Measurements from ENCODE around the gene OCEL1.

The OCEL1 gene

GRCh38 chr19:17240826-17241399 is 14.9 kb downstream of the OCEL1 start:
- DNase-seq (ENCODE audit: low read depth) = no peak
- H3K4me3 ChIP-seq (ENCODE audit: low read depth, low read length) = no peak overlapping the region
- TF ChIP-seq CTCF (IDR thresholded peaks at IDR 0.05; ENCODE audit: low read depth, low read length, missing control alignments) = no peak

- no peak for TF ChIP-seq CTCF (IDR thresholded peaks at IDR 0.05; ENCODE audit: low read depth, low read length, missing control alignments)
- H3K4me3 ChIP-seq (ENCODE audit: low read depth, low read length) = no peak overlapping the region
- DNase-seq (ENCODE audit: low read depth) = no peak
These were observed 16.6 kb downstream of the OCEL1 start for GRCh38 chr19:17242431-17243208.

GRCh38 chr19:17243211-17243829 is 17.3 kb downstream of the OCEL1 start:
- TF ChIP-seq CTCF (IDR thresholded peaks at IDR 0.05; ENCODE audit: low read depth, low read length, missing control alignments) = no peak
- DNase-seq (ENCODE audit: low read depth) = no peak
- H3K4me3 ChIP-seq (ENCODE audit: low read depth, low read length) = no peak overlapping the region

- no peak overlapping the region for H3K4me3 ChIP-seq (ENCODE audit: low read depth, low read length)
- no peak for TF ChIP-seq CTCF (IDR thresholded peaks at IDR 0.05; ENCODE audit: low read depth, low read length, missing control alignments)
- no peak for DNase-seq (ENCODE audit: low read depth)
These were observed 18.0 kb downstream of the OCEL1 start for GRCh38 chr19:17243830-17244617.

GRCh38 chr19:17244618-17245534 is 18.9 kb downstream of the OCEL1 start:
- no peak for DNase-seq (ENCODE audit: low read depth)

More at GRCh38 chr19:17244618-17245534, 18.9 kb downstream of the OCEL1 start:
- no peak for TF ChIP-seq CTCF (IDR thresholded peaks at IDR 0.05; ENCODE audit: low read depth, low read length, missing control alignments)
- H3K4me3 ChIP-seq (ENCODE audit: low read depth, low read length) = peak overlapping the region; percentile 52

All from GM12864 (cell line).